ENCODE measurements around the gene FAM149B1.

FAM149B1 gene

GRCh38 chr10:73205081-73205480, 37.2 kb downstream of the FAM149B1 start:
- DNase-seq (ENCODE audit: low read depth) = no peak
- no peak overlapping the region for H3K4me3 ChIP-seq (ENCODE audit: low read length)
- TF ChIP-seq CTCF (conservative IDR thresholded peaks at IDR 0.05; ENCODE audit: low read depth, low read length) = no peak

- no peak for TF ChIP-seq CTCF (conservative IDR thresholded peaks at IDR 0.05; ENCODE audit: low read depth, low read length)
- DNase-seq (ENCODE audit: low read depth) = no peak
- no peak overlapping the region for H3K4me3 ChIP-seq (ENCODE audit: low read length)
These were observed 38.0 kb downstream of the FAM149B1 start for GRCh38 chr10:73205890-73206289.

GRCh38 chr10:73206385-73206784, 38.5 kb downstream of the FAM149B1 start:
- H3K4me3 ChIP-seq (ENCODE audit: low read length) = no peak overlapping the region
- no peak for TF ChIP-seq CTCF (conservative IDR thresholded peaks at IDR 0.05; ENCODE audit: low read depth, low read length)
- no peak for DNase-seq (ENCODE audit: low read depth)

GRCh38 chr10:73207883-73208282, 40.0 kb downstream of the FAM149B1 start:
- DNase-seq (ENCODE audit: low read depth) = no peak
- no peak overlapping the region for H3K4me3 ChIP-seq (ENCODE audit: low read length)
- TF ChIP-seq CTCF (conservative IDR thresholded peaks at IDR 0.05; ENCODE audit: low read depth, low read length) = no peak

GRCh38 chr10:73209705-73210104, 41.8 kb downstream of the FAM149B1 start:
- H3K4me3 ChIP-seq (ENCODE audit: low read length) = no peak overlapping the region
- TF ChIP-seq CTCF (conservative IDR thresholded peaks at IDR 0.05; ENCODE audit: low read depth, low read length) = no peak
- no peak for DNase-seq (ENCODE audit: low read depth)

- H3K4me3 ChIP-seq (ENCODE audit: low read length) = no peak overlapping the region
- no peak for TF ChIP-seq CTCF (conservative IDR thresholded peaks at IDR 0.05; ENCODE audit: low read depth, low read length)
- DNase-seq (ENCODE audit: low read depth) = no peak
These were observed 42.6 kb downstream of the FAM149B1 start for GRCh38 chr10:73210395-73211105.

- DNase-seq (ENCODE audit: low read depth) = no peak
- TF ChIP-seq CTCF (conservative IDR thresholded peaks at IDR 0.05; ENCODE audit: low read depth, low read length) = no peak
- H3K4me3 ChIP-seq (ENCODE audit: low read length) = no peak overlapping the region
These were observed 43.3 kb downstream of the FAM149B1 start for GRCh38 chr10:73211106-73211811.
